Caco-2 (cell line): ENCODE measurements around the gene SH3TC1. TPM values are rescaled to one million over a fixed set of nuclear protein-coding genes. Genes with fewer than 3 reads are reported as not detected.

Experiments used
- BruUV-seq: library from RNA; stranded (reverse); fragments of 400-500 nt; replicated peaks from 2 replicates; lab custom pipeline; 2021; lab: Mats Ljungman, UMichigan
- CTCF ChIA-PET: fragments of 300-600 bp; sonication (Branson Sonifier 250); formaldehyde crosslinking; loops from one replicate; lab custom pipeline; 2022; ENCODE audit warnings: antibody characterized with exemption; lab: Charles Lee
- POLR2A ChIA-PET: fragments of 300-600 bp; sonication (Branson Sonifier 250); formaldehyde crosslinking; loops from one replicate; lab custom pipeline; 2022; ENCODE audit warnings: antibody characterized with exemption; lab: Charles Lee
- DNase-seq, 2 experiments: peaks; one replicate each; pipeline versions ENCODE4 v3.0.0 to v3.0.0-alpha.2; 2020 to 2022
- H3K27me3 ChIP-seq: replicated peaks from 2 replicates; pipeline ENCODE4 v1.6.0; 2011; ENCODE audit warnings: low read length; ENCODE audit not compliant: control insufficient read depth, insufficient read depth
- H3K36me3 ChIP-seq: 2 replicates; pipeline ENCODE4 v1.5.1; 2011; ENCODE audit warnings: low read length; ENCODE audit not compliant: control insufficient read depth, insufficient read depth
- H3K4me1 ChIP-seq: fragments of 250-450 bp; sonication (Bioruptor Pico); 2 replicates; pipeline ENCODE4 v1.5.1; 2020; ENCODE audit warnings: mild to moderate bottlenecking
- H3K4me3 ChIP-seq: 2 replicates; pipeline ENCODE4 v1.5.1; 2011; ENCODE audit warnings: low read depth, mild to moderate bottlenecking, control low read depth, low read length
- H3K9me3 ChIP-seq: fragments of 250-450 bp; sonication (Bioruptor Pico); 2 replicates; pipeline ENCODE4 v1.5.1; 2020; ENCODE audit warnings: mild to moderate bottlenecking, moderate library complexity
- H3K27ac Mint-ChIP-seq: one replicate; pipeline ENCODE4 v1.8.0; 2022; ENCODE audit warnings: mixed read lengths; ENCODE audit not compliant: unreplicated experiment
- H3K27me3 Mint-ChIP-seq: one replicate; pipeline ENCODE4 v1.8.0; 2022; ENCODE audit warnings: mixed read lengths; ENCODE audit not compliant: insufficient read depth, unreplicated experiment
- H3K36me3 Mint-ChIP-seq: one replicate; pipeline ENCODE4 v1.8.0; 2022; ENCODE audit warnings: mild to moderate bottlenecking, mixed read lengths; ENCODE audit not compliant: insufficient read depth, unreplicated experiment
- H3K4me1 Mint-ChIP-seq: one replicate; pipeline ENCODE4 v1.8.0; 2022; ENCODE audit warnings: low read depth, mixed read lengths; ENCODE audit not compliant: unreplicated experiment
- H3K4me3 Mint-ChIP-seq: one replicate; pipeline ENCODE4 v1.8.0; 2022; ENCODE audit warnings: mild to moderate bottlenecking, moderate library complexity, mixed read lengths; ENCODE audit not compliant: unreplicated experiment
- H3K9me3 Mint-ChIP-seq: one replicate; pipeline ENCODE4 v1.8.0; 2022; ENCODE audit warnings: mixed read lengths; ENCODE audit not compliant: unreplicated experiment
- intact Hi-C: fragments of 100-400 bp; cut with micrococcal nuclease; formaldehyde crosslinking; loops from one replicate; pipeline ENCODE4 v1.10.0; 2022; ENCODE audit not compliant: unreplicated experiment
- total RNA-seq: library from RNA; stranded (reverse); gene quantifications from 2 replicates; pipeline ENCODE4 v1.2.3, GENCODE V29; 2022
- TF ChIP-seq, protein P1 (sequence below), 2 experiments: fragments of 200-600 bp in 1 of 2; IDR thresholded peaks; 1 replicate in 1 of 2; 2 replicates in 1 of 2; pipeline versions ENCODE4 v1.5.1 to v1.8.0; 2011 to 2022; ENCODE audit warnings: antibody characterized with exemption in 1 of 2, control low read depth in 1 of 2, inconsistent platforms in 1 of 2, low read depth in 1 of 2, low read length in 1 of 2, mild to moderate bottlenecking in 1 of 2, moderate library complexity in 1 of 2; ENCODE audit not compliant: insufficient read depth in 1 of 2, severe bottlenecking in 1 of 2, unreplicated experiment in 1 of 2

SH3TC1 gene
- total RNA-seq, 1 experiment from 2014 or later, result 18.6 TPM

GRCh38 chr4:8213121-8213520 lies 14.0 kb downstream of the SH3TC1 start:
- no peaks in the 10 kb centered on the region for H3K4me1 ChIP-seq
- no peak for DNase-seq
- Mint-ChIP-seq H3K4me1 (no peaks in the 10 kb centered on the region), H3K9me3 (no peaks in the 10 kb centered on the region), H3K4me3 (no peak overlapping the region), H3K27ac (no peak overlapping the region), H3K27me3 (no peaks in the 10 kb centered on the region), H3K36me3 (no peaks in the 10 kb centered on the region)
- CTCF ChIA-PET, result no interaction called here
- no peak overlapping the region for H3K4me3 ChIP-seq
- no peaks in the 10 kb centered on the region; the same call in 1 of the 2 replicates for H3K36me3 ChIP-seq
- no peaks in the 10 kb centered on the region for H3K27me3 ChIP-seq
- no TSS peak for BruUV-seq
- POLR2A ChIA-PET, result no interaction called here
- TF ChIP-seq, protein P1, sequence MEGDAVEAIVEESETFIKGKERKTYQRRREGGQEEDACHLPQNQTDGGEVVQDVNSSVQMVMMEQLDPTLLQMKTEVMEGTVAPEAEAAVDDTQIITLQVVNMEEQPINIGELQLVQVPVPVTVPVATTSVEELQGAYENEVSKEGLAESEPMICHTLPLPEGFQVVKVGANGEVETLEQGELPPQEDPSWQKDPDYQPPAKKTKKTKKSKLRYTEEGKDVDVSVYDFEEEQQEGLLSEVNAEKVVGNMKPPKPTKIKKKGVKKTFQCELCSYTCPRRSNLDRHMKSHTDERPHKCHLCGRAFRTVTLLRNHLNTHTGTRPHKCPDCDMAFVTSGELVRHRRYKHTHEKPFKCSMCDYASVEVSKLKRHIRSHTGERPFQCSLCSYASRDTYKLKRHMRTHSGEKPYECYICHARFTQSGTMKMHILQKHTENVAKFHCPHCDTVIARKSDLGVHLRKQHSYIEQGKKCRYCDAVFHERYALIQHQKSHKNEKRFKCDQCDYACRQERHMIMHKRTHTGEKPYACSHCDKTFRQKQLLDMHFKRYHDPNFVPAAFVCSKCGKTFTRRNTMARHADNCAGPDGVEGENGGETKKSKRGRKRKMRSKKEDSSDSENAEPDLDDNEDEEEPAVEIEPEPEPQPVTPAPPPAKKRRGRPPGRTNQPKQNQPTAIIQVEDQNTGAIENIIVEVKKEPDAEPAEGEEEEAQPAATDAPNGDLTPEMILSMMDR (IDR thresholded peaks at IDR 0.05; ENCODE audit: insufficient read depth in 1 of 2, low read depth in 1 of 2, low read length in 1 of 2, severe bottlenecking in 1 of 2, unreplicated experiment in 1 of 2), result no peak
- no peaks in the 10 kb centered on the region for H3K9me3 ChIP-seq
- intact Hi-C loops, result no loop called here

DNA sequence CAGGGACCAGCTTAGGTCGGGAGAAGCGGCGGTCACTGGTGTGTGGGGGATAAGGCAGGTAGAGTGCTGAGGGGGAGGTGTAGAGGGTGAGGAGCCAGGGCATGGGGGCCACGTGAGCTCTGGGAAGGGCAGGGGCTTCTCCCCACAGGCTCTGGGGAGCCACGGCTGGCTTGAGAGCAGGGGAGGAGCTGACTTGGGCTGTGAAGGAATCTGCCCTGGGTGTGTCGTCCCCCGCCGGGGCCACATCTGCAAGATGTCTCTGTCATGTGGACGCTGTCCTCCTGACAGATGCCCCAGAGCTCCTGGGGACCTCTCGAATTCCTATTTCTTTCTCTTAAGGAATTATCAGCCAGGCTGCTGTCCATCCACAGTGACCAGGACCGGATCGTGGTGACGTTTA lies 15.0 kb downstream of the SH3TC1 start:
- intact Hi-C loops, result no loop called here
- H3K9me3 ChIP-seq, result no peaks in the 10 kb centered on the region
- no peaks in the 10 kb centered on the region for H3K27me3 ChIP-seq
- BruUV-seq, result no TSS peak
- Mint-ChIP-seq H3K9me3 (no peaks in the 10 kb centered on the region), H3K4me1 (no peaks in the 10 kb centered on the region), H3K27me3 (no peaks in the 10 kb centered on the region), H3K36me3 (no peaks in the 10 kb centered on the region), H3K27ac (no peak overlapping the region), H3K4me3 (no peak overlapping the region)
- H3K36me3 ChIP-seq, result no peaks in the 10 kb centered on the region; the same call in 1 of the 2 replicates
- ChIA-PET CTCF (interaction anchor here (0.7 to 1.4 kb wide), 3 partner anchors 23 to 37 kb away, joined by 3 to 7 read pairs (median 3); no protein-coding TSS in a partner anchor), POLR2A (no interaction called here)
- DNase-seq, result no peak
- TF ChIP-seq, protein P1 (IDR thresholded peaks at IDR 0.05; ENCODE audit: insufficient read depth in 1 of 2, low read depth in 1 of 2, low read length in 1 of 2, severe bottlenecking in 1 of 2, unreplicated experiment in 1 of 2), result no peak
- no peaks in the 10 kb centered on the region for H3K4me1 ChIP-seq
- no peak overlapping the region for H3K4me3 ChIP-seq

GRCh38 chr4:8215001-8215427 lies 15.9 kb downstream of the SH3TC1 start:
- CTCF ChIA-PET, result no interaction called here
- Mint-ChIP-seq H3K27me3 (no peaks in the 10 kb centered on the region), H3K4me1 (no peaks in the 10 kb centered on the region), H3K36me3 (no peaks in the 10 kb centered on the region), H3K4me3 (no peak overlapping the region), H3K27ac (no peak overlapping the region), H3K9me3 (no peaks in the 10 kb centered on the region)
- no peaks in the 10 kb centered on the region for H3K4me1 ChIP-seq
- no TSS peak for BruUV-seq
- POLR2A ChIA-PET, result no interaction called here
- H3K36me3 ChIP-seq, result no peaks in the 10 kb centered on the region; the same call in 1 of the 2 replicates
- H3K27me3 ChIP-seq, result no peaks in the 10 kb centered on the region
- H3K4me3 ChIP-seq, result no peak overlapping the region
- no peaks in the 10 kb centered on the region for H3K9me3 ChIP-seq
- no peak for DNase-seq
- TF ChIP-seq, protein P1 (IDR thresholded peaks at IDR 0.05; ENCODE audit: insufficient read depth in 1 of 2, low read depth in 1 of 2, low read length in 1 of 2, severe bottlenecking in 1 of 2, unreplicated experiment in 1 of 2), result no peak
- intact Hi-C loops, result no loop called here
